ENCODE data around the gene MINDY4B.

MINDY4B gene

GRCh38 chr3:150822636-150823035 lies 82.6 kb downstream of the MINDY4B start:
- TF ChIP-seq CTCF (IDR thresholded peaks at IDR 0.05; ENCODE audit: control insufficient read depth, insufficient read depth, low read depth, low read length, missing control alignments) = no peak
- no peak overlapping the region for H3K4me3 ChIP-seq (ENCODE audit: control insufficient read depth, low read depth, low read length)
- no peak for DNase-seq (ENCODE audit: low read depth)

All from AG09309 (cell line).